Body of pancreas (tissue), 4 donors: ENCODE results near the gene ROR1.

Experiments used
- CTCF ChIP-seq, 7 experiments: fragments of 450-650 bp in 4 of 7; fragments of 200-600 bp in 3 of 7; sonication (generic) in 3 of 7; IDR thresholded peaks; one replicate each; pipeline ENCODE4 v1.5.1; 2016 to 2019; ENCODE audit warnings: antibody characterized with exemption in 7 of 7
- POLR2A ChIP-seq, 3 donors: fragments of 450-650 bp; IDR thresholded peaks; one replicate each; pipeline ENCODE4 v1.6.1; 2016; ENCODE audit warnings: antibody characterized with exemption in 3 of 3, mild to moderate bottlenecking in 2 of 3

DNA sequence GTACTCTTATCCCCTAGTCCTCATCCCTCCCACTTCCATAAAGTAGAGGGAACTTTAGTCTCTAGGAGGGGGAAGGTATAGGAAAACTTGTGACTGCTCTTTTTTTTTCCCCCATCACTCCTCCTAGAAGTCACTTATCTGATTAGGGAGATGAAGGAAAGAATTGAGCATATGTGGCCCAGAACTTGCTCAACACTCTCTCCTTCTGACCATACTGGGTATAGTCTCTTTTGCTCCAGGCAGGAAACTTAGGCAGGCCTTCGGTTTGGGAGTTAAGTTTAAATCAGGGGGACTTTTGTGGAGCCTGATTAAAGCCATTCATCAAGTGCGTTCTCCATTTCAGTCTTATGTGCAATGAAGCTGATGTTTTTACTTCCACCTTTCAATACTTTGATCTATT, 435.4 kb downstream of the ROR1 start:
- TF ChIP-seq POLR2A (IDR thresholded peaks at IDR 0.05), result no peak
- TF ChIP-seq CTCF (IDR thresholded peaks at IDR 0.05), result no peak
